HL-60 (cell line): Measurements from ENCODE around the gene KREMEN2.

Source experiments
- POLR2AphosphoS5 ChIP-seq: IDR thresholded peaks from 2 replicates; pipeline ENCODE4 v1.6.1; 2012; ENCODE audit warnings: low read depth
- REST ChIP-seq: IDR thresholded peaks from 2 replicates; pipeline ENCODE4 v1.6.1; 2012; ENCODE audit warnings: low read depth; ENCODE audit not compliant: insufficient replicate concordance
- TF ChIP-seq, protein P1 (sequence below): IDR thresholded peaks from one replicate; pipeline ENCODE4 v1.5.1; 2011; ENCODE audit warnings: low read length, control low read depth, inconsistent platforms; ENCODE audit not compliant: insufficient read depth

GRCh38 chr16:2966043-2966807 is 2.1 kb downstream of the KREMEN2 start:
- no peak for TF ChIP-seq REST
- TF ChIP-seq, protein P1, sequence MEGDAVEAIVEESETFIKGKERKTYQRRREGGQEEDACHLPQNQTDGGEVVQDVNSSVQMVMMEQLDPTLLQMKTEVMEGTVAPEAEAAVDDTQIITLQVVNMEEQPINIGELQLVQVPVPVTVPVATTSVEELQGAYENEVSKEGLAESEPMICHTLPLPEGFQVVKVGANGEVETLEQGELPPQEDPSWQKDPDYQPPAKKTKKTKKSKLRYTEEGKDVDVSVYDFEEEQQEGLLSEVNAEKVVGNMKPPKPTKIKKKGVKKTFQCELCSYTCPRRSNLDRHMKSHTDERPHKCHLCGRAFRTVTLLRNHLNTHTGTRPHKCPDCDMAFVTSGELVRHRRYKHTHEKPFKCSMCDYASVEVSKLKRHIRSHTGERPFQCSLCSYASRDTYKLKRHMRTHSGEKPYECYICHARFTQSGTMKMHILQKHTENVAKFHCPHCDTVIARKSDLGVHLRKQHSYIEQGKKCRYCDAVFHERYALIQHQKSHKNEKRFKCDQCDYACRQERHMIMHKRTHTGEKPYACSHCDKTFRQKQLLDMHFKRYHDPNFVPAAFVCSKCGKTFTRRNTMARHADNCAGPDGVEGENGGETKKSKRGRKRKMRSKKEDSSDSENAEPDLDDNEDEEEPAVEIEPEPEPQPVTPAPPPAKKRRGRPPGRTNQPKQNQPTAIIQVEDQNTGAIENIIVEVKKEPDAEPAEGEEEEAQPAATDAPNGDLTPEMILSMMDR = no peak
- TF ChIP-seq POLR2AphosphoS5 = no peak
